Head of caudate nucleus (tissue), 42 donors: ENCODE data around the gene SUSD4.
"Not testable (repeated sequence)": the region's sequence is repeated elsewhere in the genome, so short reads cannot be mapped to it uniquely, and the experiment has no call there.

ENCODE experiments used
- DNase-seq, 42 donors: peaks; one replicate each; pipeline versions ENCODE4 v3.0.0 to v3.0.0-alpha.2; 2020 to 2021; ENCODE audit warnings: mixed read lengths in 7 of 42
- intact Hi-C: fragments of 100-400 bp; cut with DNase I; formaldehyde crosslinking; loops from one replicate; pipeline ENCODE4 v1.15.0; 2022

Gene SUSD4

DNA sequence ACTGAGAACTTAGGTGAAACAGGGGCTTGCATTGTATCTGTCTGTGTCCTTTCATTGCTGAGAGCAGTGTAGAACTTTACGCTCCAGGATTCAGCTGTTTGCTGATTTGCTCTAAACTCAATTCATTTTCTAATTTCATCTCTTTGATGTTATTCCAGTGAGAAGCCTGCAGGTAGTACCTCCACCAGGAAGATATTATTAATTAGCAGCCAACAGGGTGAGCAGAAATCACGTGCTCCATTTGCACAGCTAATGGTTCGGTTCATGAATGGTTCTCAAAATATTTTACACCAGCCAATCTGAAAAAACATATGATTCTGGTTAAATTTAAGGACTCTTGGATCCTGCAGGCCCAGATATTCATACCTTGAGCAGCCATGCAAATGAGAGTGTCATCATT, 52.1 kb downstream of the SUSD4 start:
- intact Hi-C loops: no loop called here
- no peak for DNase-seq

- intact Hi-C loops: no loop called here
- DNase-seq: no peak
Measured at GRCh38 chr1:223308136-223308535, 55.8 kb downstream of the SUSD4 start.

- no peak for DNase-seq
- intact Hi-C loops: no loop called here
Measured at GRCh38 chr1:223307544-223307943, 56.4 kb downstream of the SUSD4 start.

DNA sequence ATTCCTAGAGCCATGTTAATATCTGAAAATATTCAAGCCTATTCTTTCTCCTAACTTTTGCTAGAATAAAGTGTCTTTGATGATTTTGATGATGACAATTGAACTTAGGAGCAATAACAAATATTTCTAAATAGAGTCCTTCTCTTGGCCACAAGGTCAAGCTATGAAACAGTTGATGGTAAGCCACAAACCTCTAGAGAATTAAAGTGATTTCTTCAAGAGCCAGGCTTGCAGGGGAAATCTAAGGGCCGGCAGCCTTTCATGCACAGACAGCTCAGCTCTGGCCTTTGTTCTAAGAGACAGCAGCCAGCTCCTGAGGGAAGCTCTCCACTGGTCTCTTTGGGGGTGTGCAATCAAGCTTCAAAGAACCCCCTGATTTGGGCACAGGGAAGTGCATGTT, 59.0 kb downstream of the SUSD4 start:
- intact Hi-C loops: no loop called here
- no peak for DNase-seq

DNA sequence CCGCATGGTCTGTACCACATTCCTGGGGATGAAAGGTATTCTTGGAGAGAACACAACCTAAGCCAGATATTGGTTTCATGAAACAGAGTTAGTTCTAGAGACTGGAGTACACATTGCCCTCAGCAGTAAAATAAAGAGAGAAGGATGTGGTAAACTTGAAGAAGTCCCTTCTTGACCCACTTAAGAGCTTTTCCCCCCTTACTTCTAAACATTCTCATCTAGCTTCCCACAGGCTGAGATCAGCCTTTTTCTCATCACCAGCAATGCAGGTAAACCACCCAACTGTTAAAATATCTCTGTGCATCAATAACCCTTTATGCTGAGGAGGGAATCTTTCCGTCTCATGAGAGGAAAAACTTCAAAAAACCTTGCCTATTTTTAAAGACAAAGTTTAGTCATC, 62.6 kb downstream of the SUSD4 start:
- intact Hi-C loops: no loop called here
- DNase-seq: no peak

- intact Hi-C loops: no loop called here
- no peak for DNase-seq
Measured at GRCh38 chr1:223299553-223299952, 64.4 kb downstream of the SUSD4 start.

GRCh38 chr1:223298701-223299100, 65.3 kb downstream of the SUSD4 start:
- intact Hi-C loops: no loop called here
- no peak for DNase-seq

- intact Hi-C loops: no loop called here
- no peak for DNase-seq
Measured at GRCh38 chr1:223297800-223298199, 66.2 kb downstream of the SUSD4 start.

DNA sequence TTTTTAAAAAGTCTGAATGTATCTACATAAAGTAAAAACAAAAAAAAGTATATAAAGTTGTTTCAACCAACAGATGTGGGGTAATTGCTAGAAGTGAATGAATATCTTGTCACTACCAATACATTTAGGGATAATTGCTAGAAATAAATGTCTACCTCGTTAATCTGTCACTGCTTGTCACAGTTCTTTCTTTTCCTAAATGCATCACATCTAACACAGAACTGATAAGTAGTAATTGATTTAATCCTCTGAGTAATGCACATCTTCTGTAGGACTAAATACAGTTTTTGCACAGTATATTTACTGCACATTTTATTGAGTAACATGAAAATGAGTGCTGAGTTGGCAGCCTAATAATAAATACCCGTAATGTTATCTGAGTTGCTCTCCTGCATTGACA, 72.2 kb downstream of the SUSD4 start:
- intact Hi-C loops: no loop called here
- no peak for DNase-seq

- intact Hi-C loops: no loop called here
- DNase-seq: no peak
Measured at GRCh38 chr1:223290397-223290796, 73.6 kb downstream of the SUSD4 start.

- DNase-seq: no peak
Measured at GRCh38 chr1:223289621-223290020, 74.4 kb downstream of the SUSD4 start.

GRCh38 chr1:223288826-223289225, 75.2 kb downstream of the SUSD4 start:
- DNase-seq: no peak
- intact Hi-C loops: no loop called here

More at GRCh38 chr1:223289621-223290020, 74.4 kb downstream of the SUSD4 start:
- intact Hi-C loops: no loop called here

DNA sequence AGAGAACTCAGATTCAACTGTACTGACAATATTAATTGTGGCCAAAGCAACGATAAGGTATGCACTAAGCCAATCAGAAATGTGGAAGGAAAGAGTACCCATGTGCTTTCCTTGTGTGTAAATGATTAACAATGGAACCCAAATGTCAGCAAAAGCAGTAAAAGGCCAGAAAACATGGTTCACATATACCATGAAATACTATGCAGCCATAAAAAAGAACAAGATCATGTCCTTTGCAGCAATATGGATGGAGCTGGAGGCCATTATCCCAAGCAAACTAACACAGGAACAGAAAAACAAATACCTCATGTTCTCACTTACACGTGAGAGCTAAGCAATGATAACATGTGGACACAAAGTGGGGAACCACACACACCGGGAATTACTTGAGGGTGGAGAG, 78.5 kb downstream of the SUSD4 start:
- DNase-seq: no peak
- intact Hi-C loops: no loop called here

DNA sequence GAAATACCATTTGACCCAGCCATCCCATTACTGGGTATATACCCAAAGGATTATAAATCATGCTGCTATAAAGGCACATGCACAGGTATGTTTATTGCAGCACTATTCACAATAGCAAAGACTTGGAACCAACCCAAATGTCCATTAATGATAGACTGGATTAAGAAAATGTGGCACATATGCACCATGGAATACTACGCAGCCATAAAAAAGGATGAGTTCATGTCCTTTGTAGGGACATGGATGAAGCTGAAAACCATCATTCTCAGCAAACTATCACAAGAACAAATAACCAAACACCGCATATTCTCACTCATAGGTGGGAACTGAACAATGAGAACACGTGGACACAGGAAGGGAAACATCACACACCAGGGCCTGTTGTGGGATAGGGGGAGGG, 80.3 kb downstream of the SUSD4 start:
- DNase-seq, intact Hi-C loops: not testable (repeated sequence)

GRCh38 chr1:223278311-223278710, 85.7 kb downstream of the SUSD4 start:
- intact Hi-C loops: not testable (repeated sequence)
- peak in 35 of 42 donors; percentile 10 to 84 (median 55) for DNase-seq

DNA sequence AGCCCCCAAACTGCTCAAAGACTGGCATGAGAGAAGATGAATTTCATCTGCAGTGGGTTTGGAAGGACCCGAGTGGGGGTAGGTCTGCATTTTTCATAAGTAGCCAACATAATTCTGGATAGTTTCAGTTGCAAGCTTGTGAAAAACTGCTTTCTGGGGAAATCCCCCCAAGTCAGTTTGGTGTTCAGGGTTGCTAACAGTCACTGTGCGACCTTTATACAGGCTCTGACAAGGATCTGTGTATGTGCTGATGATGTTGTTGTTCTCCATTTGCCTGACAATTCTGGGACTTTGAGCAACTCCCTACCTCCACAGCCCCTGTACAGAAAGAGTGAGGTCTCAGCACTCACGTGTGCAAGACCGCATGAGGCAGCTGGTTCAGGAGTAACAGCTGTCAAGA, 87.9 kb downstream of the SUSD4 start:
- DNase-seq: no peak
- intact Hi-C loops: no loop called here

DNA sequence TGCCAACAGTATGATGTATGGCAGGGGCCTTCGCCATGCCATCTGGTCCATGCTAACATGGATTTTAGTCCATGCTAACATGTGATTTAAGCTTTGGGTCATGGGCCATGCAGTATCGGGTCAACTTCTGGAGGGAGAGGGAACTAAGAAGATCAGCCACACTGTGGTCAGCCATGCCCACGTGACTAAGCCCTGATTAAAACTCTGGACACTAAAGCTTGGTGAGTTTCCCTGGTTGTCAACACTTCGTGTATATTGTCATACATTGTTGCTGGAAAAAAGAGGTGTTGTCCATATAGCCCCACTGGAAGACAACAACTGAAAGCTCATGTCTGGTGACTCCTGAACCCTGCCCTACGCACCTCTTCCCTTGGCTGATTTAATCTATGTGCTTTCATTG, 90.5 kb downstream of the SUSD4 start:
- intact Hi-C loops: no loop called here
- no peak for DNase-seq

- no peak for DNase-seq
- intact Hi-C loops: no loop called here
Measured at GRCh38 chr1:223271085-223271781, 92.7 kb downstream of the SUSD4 start.

- DNase-seq: no peak
- intact Hi-C loops: no loop called here
Measured at GRCh38 chr1:223270155-223270554, 93.8 kb downstream of the SUSD4 start.

DNA sequence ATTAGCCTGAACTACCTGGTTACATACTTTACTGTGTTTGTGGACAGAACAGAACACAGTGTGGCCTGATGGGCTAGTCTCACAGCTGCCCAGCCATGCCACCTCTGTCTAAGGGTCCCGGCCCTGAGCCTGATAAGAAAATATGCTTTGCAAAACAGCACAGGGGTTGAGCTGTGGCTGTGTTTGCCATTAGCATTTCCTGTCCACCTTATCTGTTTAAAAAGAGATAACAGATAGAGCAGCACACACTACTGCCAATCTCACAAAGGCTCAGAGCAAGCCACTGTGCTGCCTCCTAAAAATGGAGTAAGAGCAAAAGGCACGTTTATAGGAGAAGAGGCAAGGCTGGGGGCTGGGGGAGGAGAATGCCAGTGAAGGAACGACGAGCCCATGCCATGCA, 95.0 kb downstream of the SUSD4 start:
- no peak for DNase-seq
- intact Hi-C loops: no loop called here

DNA sequence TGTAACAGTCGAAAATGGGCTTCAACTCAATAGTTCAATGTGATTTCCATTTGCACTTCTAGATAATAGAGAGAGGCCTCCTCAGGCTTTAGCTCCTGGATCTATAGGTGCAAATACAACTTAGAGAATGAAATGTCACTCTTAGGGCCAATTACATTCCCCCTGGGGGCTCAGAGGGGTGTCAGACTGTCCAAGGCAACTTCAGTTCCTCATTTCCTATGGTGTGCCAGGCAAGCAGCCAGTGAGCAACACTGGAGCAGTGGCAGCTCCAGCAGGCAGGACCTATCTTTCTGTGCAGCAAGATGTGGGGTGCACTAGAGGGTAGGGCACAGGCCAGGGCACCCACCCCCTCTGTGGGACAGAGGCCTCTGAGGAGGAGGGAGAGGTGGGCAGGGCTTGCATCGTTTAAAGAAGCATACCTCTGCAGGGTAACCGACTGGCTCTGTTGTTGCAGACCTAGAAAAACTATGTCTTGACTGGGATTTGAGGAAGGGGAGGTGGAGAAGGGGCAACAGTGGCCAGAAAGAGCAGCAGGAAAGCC, 97.3 kb downstream of the SUSD4 start:
- intact Hi-C loops: no loop called here
- no peak for DNase-seq
